Stimulated activated naive CD8-positive, alpha-beta T cell treated with anti-CD3 and anti-CD28 coated beads, Interleukin-15, amount 100 ng/mL, for 72 hours (primary cell): Measurements from ENCODE around the gene ZNF429.
"Not testable (repeated sequence)": the region's sequence is repeated elsewhere in the genome, so short reads cannot be mapped to it uniquely, and the experiment has no call there.

Experiments
- ATAC-seq: fragments of 150-1000 bp; cut with Tn5 transposase; 2 replicates; pipeline ENCODE4 v1.10.0; 2021; ENCODE audit warnings: mild to moderate bottlenecking, moderate library complexity
- DNase-seq, 2 donors: peaks; one replicate each; pipeline ENCODE4 v3.0.0; 2021 to 2022
- H3K27ac Mint-ChIP-seq, 2 donors: one replicate each; pipeline ENCODE4 v1.8.0; 2022; ENCODE audit warnings: mild to moderate bottlenecking in 2 of 2, mixed read lengths in 2 of 2, moderate library complexity in 2 of 2
- H3K27me3 Mint-ChIP-seq: one replicate; pipeline ENCODE4 v1.8.0; 2022; ENCODE audit warnings: mixed read lengths
- H3K4me1 Mint-ChIP-seq: one replicate; pipeline ENCODE4 v1.8.0; 2022; ENCODE audit warnings: mild to moderate bottlenecking, mixed read lengths
- H3K4me3 Mint-ChIP-seq, 2 donors: one replicate each; pipeline ENCODE4 v1.8.0; 2022; ENCODE audit warnings: mild to moderate bottlenecking in 2 of 2, mixed read lengths in 2 of 2, moderate library complexity in 1 of 2
- H3K9me3 Mint-ChIP-seq, 2 donors: one replicate each; pipeline ENCODE4 v1.8.0; 2022; ENCODE audit warnings: mixed read lengths in 2 of 2

ZNF429 gene

GRCh38 chr19:21505459-21506451 lies at the start of gene ZNF429:
Gene ZNF429 (plus strand): TSS chr19:21505602. CDS start chr19:21505772, 170 bp downstream.
- peak; percentile 100 for ATAC-seq
- Mint-ChIP-seq H3K27me3 (no peaks in the 10 kb centered on the region), H3K4me3 (peak within 1 kb of the TSS; percentile 100), H3K9me3 (peaks cover 0 to 9% of the 10 kb centered on the region in 2 donors), H3K27ac (peak within 1 kb of the TSS; percentile 99 to 100), H3K4me1 (peaks cover 41% of the 10 kb centered on the region)
- DNase-seq, result peak; percentile 84 to 90

DNA sequence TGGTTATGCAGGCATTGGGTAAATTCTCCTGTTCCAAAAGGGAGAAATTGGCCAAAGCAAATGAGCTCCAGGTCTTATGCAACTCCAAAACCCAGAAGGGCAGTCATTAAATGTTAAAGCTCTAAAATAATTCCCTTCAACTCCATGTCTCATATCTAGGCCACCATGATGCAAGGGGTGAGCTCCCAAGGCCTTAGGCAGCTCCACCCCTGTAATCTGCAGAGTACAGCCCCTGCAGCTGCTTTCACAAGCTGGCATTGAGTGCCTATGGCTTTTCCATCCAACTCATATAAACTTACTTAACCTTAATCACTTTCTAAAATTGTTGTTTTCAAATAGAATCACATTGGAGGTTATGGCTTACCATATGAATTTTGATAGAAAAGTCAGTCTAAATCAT lies 44.7 kb upstream of the ZNF429 start:
- H3K4me1 Mint-ChIP-seq, result peaks cover 16% of the 10 kb centered on the region
- ATAC-seq (no peak), DNase-seq (no peak)
- H3K27ac Mint-ChIP-seq, result no peak overlapping the region
- peaks cover 8 to 25% of the 10 kb centered on the region in 2 donors for H3K9me3 Mint-ChIP-seq
- H3K4me3 Mint-ChIP-seq, result no peak overlapping the region
- H3K27me3 Mint-ChIP-seq, result peaks cover 9% of the 10 kb centered on the region

DNA sequence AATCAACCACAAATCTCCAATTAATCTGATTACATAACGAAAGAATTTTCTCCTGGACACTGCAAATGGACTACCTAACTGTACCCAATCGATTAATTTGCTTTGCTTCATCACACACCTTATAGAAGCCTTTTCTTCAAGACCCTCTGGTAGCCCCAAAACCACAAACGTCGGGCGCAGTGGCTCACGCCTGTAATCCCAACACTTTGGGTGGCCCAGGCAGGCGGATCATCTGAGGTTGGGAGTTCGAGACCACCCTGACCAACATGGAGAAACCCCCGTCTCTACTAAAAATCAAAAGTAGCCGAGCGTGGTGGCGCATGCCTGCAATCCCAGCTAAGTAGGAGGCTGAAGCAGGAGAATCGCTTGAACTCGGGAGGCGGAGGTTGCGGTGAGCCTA lies 42.9 kb upstream of the ZNF429 start:
- ATAC-seq (no peak), DNase-seq (no peak)
- Mint-ChIP-seq H3K4me3 (peak overlapping the region in 1 of 2 donors; percentile 9), H3K9me3 (peaks cover 5 to 21% of the 10 kb centered on the region in 2 donors), H3K27me3 (peaks cover 9% of the 10 kb centered on the region), H3K4me1 (peaks cover 16% of the 10 kb centered on the region), H3K27ac (no peak overlapping the region)

DNA sequence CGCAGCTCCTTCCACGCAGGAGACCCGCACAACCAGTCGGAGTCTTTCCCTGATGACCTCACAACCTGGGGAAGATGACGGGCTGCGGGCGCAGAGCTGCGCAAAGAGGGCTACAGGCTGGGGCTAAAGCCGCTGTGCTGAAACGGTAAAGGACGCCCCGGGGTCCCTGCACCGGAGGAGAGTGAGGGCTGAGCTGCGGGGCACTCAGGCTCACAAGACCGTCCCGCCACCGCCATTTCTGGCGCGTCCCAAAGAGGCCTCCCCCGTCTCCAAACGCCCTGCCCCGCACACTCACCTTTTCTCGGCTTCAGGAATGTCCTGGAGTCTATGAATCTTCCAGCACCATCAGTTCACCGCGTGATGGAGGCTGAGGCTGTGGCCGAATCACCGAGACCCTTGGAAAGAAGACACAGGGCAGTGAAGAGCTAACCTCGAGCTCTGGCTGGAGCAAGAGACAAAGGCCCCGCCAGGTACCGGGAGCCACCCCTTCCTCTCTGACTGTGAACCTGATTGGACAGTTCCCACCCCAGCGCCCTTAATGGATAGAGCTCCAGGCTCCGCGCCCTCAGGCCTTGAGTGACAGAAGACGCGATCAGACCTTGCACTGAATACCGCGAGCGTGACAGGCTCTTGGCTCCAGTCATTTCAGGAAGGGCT lies 41.8 kb upstream of the ZNF429 start:
- Mint-ChIP-seq H3K4me1 (peaks cover 16% of the 10 kb centered on the region), H3K27me3 (peaks cover 9% of the 10 kb centered on the region), H3K27ac (peak overlapping the region; percentile 95 to 99), H3K9me3 (peaks cover 0 to 16% of the 10 kb centered on the region in 2 donors), H3K4me3 (peak overlapping the region; percentile 96 to 98)
- DNase-seq, result peak; percentile 64 to 83
- ATAC-seq, result peak; percentile 100

DNA sequence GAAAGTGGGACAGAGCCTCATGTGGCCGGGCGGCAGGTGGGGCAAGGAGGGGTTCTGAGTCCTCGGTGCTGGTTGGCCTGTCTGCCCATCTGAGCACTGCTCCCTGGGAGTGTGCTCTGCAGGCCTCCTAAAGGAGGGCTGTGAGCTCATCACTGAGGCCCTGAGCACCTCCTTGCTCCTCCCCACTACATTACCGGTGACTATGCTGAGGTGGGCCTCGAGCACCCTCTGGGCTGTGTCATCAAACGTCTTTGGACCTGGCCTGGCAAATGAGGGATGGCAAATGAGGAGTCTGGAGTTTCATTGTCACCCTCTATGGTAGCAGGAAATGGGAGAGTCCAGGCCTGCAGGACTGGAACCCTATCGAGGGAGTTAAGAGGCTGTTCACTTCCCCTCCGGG lies 38.8 kb upstream of the ZNF429 start:
- Mint-ChIP-seq H3K4me3 (no peak overlapping the region), H3K27ac (peak overlapping the region in 1 of 2 donors; percentile 54), H3K4me1 (peaks cover 16% of the 10 kb centered on the region), H3K9me3 (peaks cover 0 to 7% of the 10 kb centered on the region in 2 donors), H3K27me3 (peaks cover 9% of the 10 kb centered on the region)
- no peak for DNase-seq
- ATAC-seq, result no peak

GRCh38 chr19:21468791-21469190 lies 36.6 kb upstream of the ZNF429 start:
- DNase-seq (no peak), ATAC-seq (no peak)
- Mint-ChIP-seq H3K27ac (no peak overlapping the region), H3K4me3 (no peak overlapping the region), H3K4me1 (peaks cover 7% of the 10 kb centered on the region), H3K27me3 (peaks cover 2% of the 10 kb centered on the region), H3K9me3 (peaks cover 0 to 1% of the 10 kb centered on the region in 2 donors)

- Mint-ChIP-seq H3K9me3 (no peaks in the 10 kb centered on the region), H3K4me1 (no peaks in the 10 kb centered on the region), H3K27ac (no peak overlapping the region), H3K4me3 (no peak overlapping the region), H3K27me3 (no peaks in the 10 kb centered on the region)
- ATAC-seq, result no peak
- no peak for DNase-seq
These were observed 32.9 kb upstream of the ZNF429 start for GRCh38 chr19:21472507-21472906.

GRCh38 chr19:21474671-21475181 lies 30.7 kb upstream of the ZNF429 start:
- Mint-ChIP-seq H3K27me3 (no peaks in the 10 kb centered on the region), H3K27ac (peak overlapping the region; percentile 94), H3K4me3 (peak overlapping the region; percentile 85 to 91), H3K4me1 (no peaks in the 10 kb centered on the region), H3K9me3 (no peaks in the 10 kb centered on the region)
- peak; percentile 88 to 94 for DNase-seq
- ATAC-seq, result peak; percentile 100

DNA sequence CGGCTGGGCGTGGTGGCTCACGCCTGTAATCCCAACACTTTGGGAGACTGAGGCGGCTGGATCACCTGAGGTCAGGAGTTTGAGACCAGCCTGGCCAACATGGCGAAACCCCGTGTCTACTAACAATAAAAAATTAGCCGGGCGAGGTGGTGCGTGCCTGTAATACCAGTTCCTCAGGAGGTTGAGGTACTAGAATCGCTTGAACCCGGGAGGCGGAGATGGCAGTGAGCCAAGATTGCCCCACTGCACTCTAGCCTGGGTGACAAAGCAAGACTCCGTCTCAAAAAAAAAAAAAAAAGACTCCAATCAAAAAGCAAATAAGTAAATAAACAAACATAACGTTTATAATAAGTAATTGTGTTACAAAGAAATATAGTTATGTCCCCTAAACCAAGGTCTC lies 23.0 kb upstream of the ZNF429 start:
- not testable (repeated sequence) for H3K27ac Mint-ChIP-seq, ATAC-seq, H3K27me3 Mint-ChIP-seq, DNase-seq, H3K4me1 Mint-ChIP-seq, H3K9me3 Mint-ChIP-seq
- peak overlapping the region in 1 of 2 donors; percentile 47 for H3K4me3 Mint-ChIP-seq

- Mint-ChIP-seq H3K9me3 (peaks cover 2 to 5% of the 10 kb centered on the region in 2 donors), H3K4me1 (peaks cover 7% of the 10 kb centered on the region), H3K27ac (peak overlapping the region in 1 of 2 donors; percentile 90), H3K4me3 (peak overlapping the region; percentile 47 to 66), H3K27me3 (no peaks in the 10 kb centered on the region)
- peak; percentile 71 to 84 for DNase-seq
- peak; percentile 93 for ATAC-seq
These were observed 22.5 kb upstream of the ZNF429 start for GRCh38 chr19:21482863-21483276.

DNA sequence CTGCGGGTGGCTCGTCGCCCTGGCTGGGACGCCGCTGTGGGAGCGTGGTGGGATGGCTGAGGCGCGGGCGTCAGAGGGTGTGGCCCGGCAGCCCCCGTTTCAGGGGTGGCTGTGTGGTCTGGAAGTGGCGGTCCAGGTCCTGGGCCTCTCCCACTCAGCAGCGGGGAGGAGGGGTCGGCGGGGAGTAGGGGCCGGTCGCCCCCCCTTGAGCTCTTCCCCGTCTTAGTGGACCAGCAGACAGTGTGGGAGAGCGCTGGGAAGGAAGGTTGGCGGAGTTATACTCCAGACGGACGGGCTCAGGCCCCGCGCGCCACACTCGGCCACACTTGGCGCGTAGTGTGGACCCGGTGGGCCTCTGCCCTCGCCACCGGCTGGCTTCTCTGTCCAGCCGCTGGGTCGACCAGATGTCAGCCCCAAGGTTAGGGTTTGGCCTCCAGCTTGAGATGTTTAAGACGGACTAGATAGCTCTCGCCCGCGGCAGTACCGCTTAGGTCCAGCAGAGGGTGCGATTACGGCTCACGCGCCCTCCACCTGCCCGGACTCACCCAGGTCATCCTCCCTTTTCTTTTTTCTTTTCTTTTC lies 21.7 kb upstream of the ZNF429 start:
- DNase-seq (peak; percentile 74 to 78), ATAC-seq (peak; percentile 68)
- H3K4me3 Mint-ChIP-seq, result peak overlapping the region; percentile 47 to 66
- H3K4me1 Mint-ChIP-seq, result peaks cover 7% of the 10 kb centered on the region
- no peaks in the 10 kb centered on the region for H3K27me3 Mint-ChIP-seq
- H3K9me3 Mint-ChIP-seq, result peaks cover 5 to 9% of the 10 kb centered on the region in 2 donors
- no peak overlapping the region for H3K27ac Mint-ChIP-seq

DNA sequence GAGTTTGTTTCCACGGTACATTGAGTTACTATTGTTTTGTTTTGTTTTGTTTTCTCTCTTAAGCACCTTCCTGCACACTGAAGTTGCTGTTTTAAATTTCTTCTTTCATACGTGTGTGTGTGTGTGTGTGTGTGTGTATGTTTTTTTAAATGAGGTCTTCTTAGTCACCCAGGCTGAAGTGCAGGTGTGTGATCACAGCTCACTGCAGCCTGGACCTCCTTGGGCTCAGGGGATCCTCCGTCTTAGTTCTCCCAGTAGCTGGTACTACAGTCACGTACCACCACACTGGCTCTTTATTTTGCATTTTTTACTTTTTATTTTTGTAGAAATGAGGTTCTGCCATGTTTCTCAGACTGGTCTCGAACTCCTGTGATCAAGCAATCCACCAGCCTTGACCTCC lies 20.8 kb upstream of the ZNF429 start:
- DNase-seq (no peak), ATAC-seq (no peak)
- Mint-ChIP-seq H3K27me3 (no peaks in the 10 kb centered on the region), H3K27ac (no peak overlapping the region), H3K4me1 (peaks cover 7% of the 10 kb centered on the region), H3K4me3 (no peak overlapping the region), H3K9me3 (peaks cover 5 to 9% of the 10 kb centered on the region in 2 donors)

GRCh38 chr19:21485926-21486325 lies 19.5 kb upstream of the ZNF429 start:
- Mint-ChIP-seq H3K4me1 (peaks cover 7% of the 10 kb centered on the region), H3K4me3 (no peak overlapping the region), H3K27me3 (no peaks in the 10 kb centered on the region), H3K27ac (no peak overlapping the region), H3K9me3 (peaks cover 5 to 9% of the 10 kb centered on the region in 2 donors)
- DNase-seq, result no peak
- ATAC-seq, result no peak

- Mint-ChIP-seq H3K4me3 (no peak overlapping the region), H3K4me1 (peaks cover 7% of the 10 kb centered on the region), H3K27me3 (no peaks in the 10 kb centered on the region), H3K9me3 (peaks cover 5 to 9% of the 10 kb centered on the region in 2 donors), H3K27ac (no peak overlapping the region)
- DNase-seq, result no peak
- ATAC-seq, result no peak
These were observed 17.4 kb upstream of the ZNF429 start for GRCh38 chr19:21487969-21488368.

GRCh38 chr19:21491146-21491545 lies 14.3 kb upstream of the ZNF429 start:
- no peak overlapping the region for H3K27ac Mint-ChIP-seq
- no peaks in the 10 kb centered on the region for H3K4me1 Mint-ChIP-seq
- peaks cover 0 to 9% of the 10 kb centered on the region in 2 donors for H3K9me3 Mint-ChIP-seq
- ATAC-seq, result no peak
- H3K4me3 Mint-ChIP-seq, result no peak overlapping the region
- no peak for DNase-seq
- H3K27me3 Mint-ChIP-seq, result no peaks in the 10 kb centered on the region
